Astrocyte (in vitro differentiated cells and primary cell): Measurements from ENCODE around the gene SNAP47. TPM values are rescaled to one million over a fixed set of nuclear protein-coding genes. Genes with fewer than 3 reads are reported as not detected.

ENCODE experiments used
- DNase-seq: peaks from one replicate; pipeline ENCODE4 v3.0.0-alpha.2; 2010; ENCODE audit warnings: low read depth
- FAIRE-seq: peaks from 2 replicates; lab custom pipeline; 2011; peaks lifted over from hg19 to GRCh38; lab: Jason Lieb, UNC
- H2AFZ ChIP-seq: 2 replicates; pipeline ENCODE4 v1.6.0; 2012; ENCODE audit warnings: low read depth, low read length, inconsistent platforms
- H3K27ac ChIP-seq: 2 replicates; pipeline ENCODE4 v1.5.1; 2011; ENCODE audit warnings: low read depth, low read length, inconsistent platforms
- H3K27me3 ChIP-seq: 2 replicates; pipeline ENCODE4 v1.6.0; 2011; ENCODE audit warnings: low read length, inconsistent platforms; ENCODE audit not compliant: insufficient read depth
- H3K36me3 ChIP-seq: 2 replicates; pipeline ENCODE4 v1.5.1; 2011; ENCODE audit warnings: low read length, inconsistent platforms; ENCODE audit not compliant: insufficient read depth
- H3K4me1 ChIP-seq: 2 replicates; pipeline ENCODE4 v1.5.1; 2011; ENCODE audit warnings: low read length, inconsistent platforms; ENCODE audit not compliant: insufficient read depth
- H3K4me2 ChIP-seq: 2 replicates; pipeline ENCODE4 v1.6.0; 2012; ENCODE audit warnings: low read length, inconsistent platforms
- H3K4me3 ChIP-seq: 2 replicates; pipeline ENCODE4 v1.5.1; 2011; ENCODE audit warnings: low read depth, mild to moderate bottlenecking, low read length, inconsistent platforms; ENCODE audit not compliant: insufficient read depth
- H3K79me2 ChIP-seq: 2 replicates; pipeline ENCODE4 v1.6.0; 2012; ENCODE audit warnings: mild to moderate bottlenecking, low read length, inconsistent platforms; ENCODE audit not compliant: insufficient read depth
- H3K9ac ChIP-seq: 2 replicates; pipeline ENCODE4 v1.6.0; 2012; ENCODE audit warnings: mild to moderate bottlenecking, low read length, inconsistent platforms
- H3K9me3 ChIP-seq: 2 replicates; pipeline ENCODE4 v1.5.1; 2012; ENCODE audit warnings: low read depth, mild to moderate bottlenecking, low read length, inconsistent platforms; ENCODE audit not compliant: insufficient read depth
- H4K20me1 ChIP-seq: 2 replicates; pipeline ENCODE4 v1.6.0; 2012; ENCODE audit warnings: low read length, inconsistent platforms; ENCODE audit not compliant: insufficient read depth
- H3K27ac Mint-ChIP-seq: one replicate; pipeline ENCODE4 v1.8.0; 2021; ENCODE audit warnings: mild to moderate bottlenecking, mixed read lengths; ENCODE audit not compliant: unreplicated experiment
- H3K27me3 Mint-ChIP-seq: one replicate; pipeline ENCODE4 v1.8.0; 2021; ENCODE audit warnings: low read depth, mixed read lengths; ENCODE audit not compliant: unreplicated experiment
- H3K36me3 Mint-ChIP-seq: one replicate; pipeline ENCODE4 v1.8.0; 2021; ENCODE audit warnings: low read depth, mixed read lengths; ENCODE audit not compliant: unreplicated experiment
- H3K4me1 Mint-ChIP-seq: one replicate; pipeline ENCODE4 v1.8.0; 2021; ENCODE audit warnings: low read depth, mixed read lengths; ENCODE audit not compliant: unreplicated experiment
- H3K4me3 Mint-ChIP-seq: one replicate; pipeline ENCODE4 v1.8.0; 2021; ENCODE audit warnings: mild to moderate bottlenecking, moderate library complexity, mixed read lengths; ENCODE audit not compliant: unreplicated experiment
- H3K9me3 Mint-ChIP-seq: one replicate; pipeline ENCODE4 v1.8.0; 2021; ENCODE audit warnings: mild to moderate bottlenecking, mixed read lengths; ENCODE audit not compliant: unreplicated experiment
- CTCF ChIP-seq: IDR thresholded peaks from 2 replicates; pipeline ENCODE4 v1.5.1; 2011; ENCODE audit warnings: low read depth, mild to moderate bottlenecking, inconsistent platforms, low read length, moderate library complexity; ENCODE audit not compliant: insufficient read depth
- EZH2 ChIP-seq: IDR thresholded peaks from 2 replicates; pipeline ENCODE4 v1.6.1; 2012; ENCODE audit warnings: mild to moderate bottlenecking, low read length, inconsistent platforms; ENCODE audit not compliant: insufficient read depth
- total RNA-seq: library from RNA; stranded (reverse); gene quantifications from 2 replicates; pipeline ENCODE4 v1.2.1, GENCODE V29; 2021

The SNAP47 gene
- total RNA-seq, 1 donor from 2014 or later, result 31.9 TPM

DNA sequence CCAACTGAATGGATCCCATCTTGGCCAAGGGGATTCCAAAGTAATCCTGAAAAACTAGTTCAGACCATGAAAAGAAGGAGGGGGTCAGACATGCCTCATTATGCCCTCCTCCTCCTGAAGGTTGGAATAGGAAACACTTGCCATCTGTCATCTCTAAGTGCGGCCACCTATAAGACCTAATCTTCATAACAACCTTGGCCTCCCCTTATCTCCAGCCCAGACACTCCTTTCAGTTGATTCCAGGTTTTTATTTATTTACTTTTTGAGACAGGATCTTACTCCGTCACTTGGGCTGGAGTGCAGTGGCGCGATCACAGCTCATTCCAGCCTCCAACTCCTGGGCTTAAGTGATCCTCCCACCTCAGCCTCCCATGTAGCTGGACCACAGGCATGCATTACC, 19.7 kb downstream of the SNAP47 start:
- peaks cover 4% of the 10 kb centered on the region for H3K36me3 ChIP-seq
- no peak overlapping the region for H3K9ac ChIP-seq
- H3K4me1 ChIP-seq, result peaks cover 21% of the 10 kb centered on the region
- no peak overlapping the region for H3K4me2 ChIP-seq
- DNase-seq (no peak), FAIRE-seq (no peak)
- H3K27me3 ChIP-seq, result no peaks in the 10 kb centered on the region
- peaks cover 55% of the 10 kb centered on the region for H3K79me2 ChIP-seq
- no peaks in the 10 kb centered on the region for H3K9me3 ChIP-seq
- Mint-ChIP-seq H3K36me3 (peaks cover 6% of the 10 kb centered on the region), H3K4me1 (peaks cover 23% of the 10 kb centered on the region), H3K27me3 (no peaks in the 10 kb centered on the region), H3K9me3 (no peaks in the 10 kb centered on the region), H3K4me3 (no peak overlapping the region), H3K27ac (no peak overlapping the region)
- TF ChIP-seq CTCF (no peak), EZH2 (no peak)
- H3K27ac ChIP-seq, result no peak overlapping the region
- no peak overlapping the region for H3K4me3 ChIP-seq
- no peak overlapping the region for H2AFZ ChIP-seq
- peaks cover 92% of the 10 kb centered on the region for H4K20me1 ChIP-seq

DNA sequence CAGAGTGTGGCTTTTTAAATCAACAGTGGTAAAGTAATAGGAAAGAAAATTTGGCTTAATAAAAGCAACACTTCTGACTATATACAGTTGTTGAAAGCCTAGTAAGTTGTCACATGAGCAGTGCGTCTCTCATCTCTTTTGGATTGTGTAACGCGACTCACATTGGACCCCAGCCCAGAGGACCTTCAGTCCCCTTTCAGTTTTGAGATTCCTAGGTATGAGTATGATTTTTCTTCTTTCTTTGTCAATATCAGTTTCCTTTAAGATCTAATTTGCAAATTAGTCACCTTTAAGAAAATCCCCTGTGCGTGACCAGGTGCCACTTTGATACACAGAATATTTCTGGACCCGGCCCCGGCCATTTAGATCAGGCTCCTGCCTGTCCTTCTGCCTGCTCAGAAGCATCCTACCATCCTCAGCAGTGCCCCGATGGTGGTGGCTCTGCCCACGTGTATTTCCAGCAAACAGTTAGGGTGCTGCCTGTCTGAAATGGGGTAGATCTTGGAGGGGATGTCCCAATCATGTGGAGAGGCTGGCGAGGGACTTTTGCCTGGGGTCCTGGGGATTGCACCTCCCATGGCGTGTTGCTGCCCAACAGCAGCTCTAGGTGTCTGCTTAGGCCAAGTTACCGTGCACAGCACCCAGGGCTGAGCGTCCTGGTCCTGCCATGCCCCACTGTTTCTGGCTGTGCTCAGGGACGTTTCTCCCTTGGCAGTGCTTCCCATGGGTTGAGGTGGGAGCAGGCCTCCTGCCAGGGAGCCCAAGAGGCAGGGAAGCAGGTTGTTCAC, 21.1 kb downstream of the SNAP47 start:
- H3K4me1 Mint-ChIP-seq, result peaks cover 33% of the 10 kb centered on the region
- Histone ChIP-seq H3K9me3 (no peaks in the 10 kb centered on the region), H3K27ac (no peak overlapping the region), H3K9ac (no peak overlapping the region), H3K27me3 (no peaks in the 10 kb centered on the region), H3K79me2 (peaks cover 56% of the 10 kb centered on the region), H3K4me1 (peaks cover 27% of the 10 kb centered on the region), H3K4me2 (no peak overlapping the region), H3K4me3 (no peak overlapping the region), H2AFZ (no peak overlapping the region), H3K36me3 (peaks cover 9% of the 10 kb centered on the region), H4K20me1 (peaks cover 93% of the 10 kb centered on the region)
- no peaks in the 10 kb centered on the region for H3K9me3 Mint-ChIP-seq
- FAIRE-seq, result no peak
- TF ChIP-seq EZH2, result no peak
- TF ChIP-seq CTCF, result no peak
- no peak overlapping the region for H3K4me3 Mint-ChIP-seq
- no peaks in the 10 kb centered on the region for H3K27me3 Mint-ChIP-seq
- H3K27ac Mint-ChIP-seq, result no peak overlapping the region
- peaks cover 6% of the 10 kb centered on the region for H3K36me3 Mint-ChIP-seq
- no peak for DNase-seq

DNA sequence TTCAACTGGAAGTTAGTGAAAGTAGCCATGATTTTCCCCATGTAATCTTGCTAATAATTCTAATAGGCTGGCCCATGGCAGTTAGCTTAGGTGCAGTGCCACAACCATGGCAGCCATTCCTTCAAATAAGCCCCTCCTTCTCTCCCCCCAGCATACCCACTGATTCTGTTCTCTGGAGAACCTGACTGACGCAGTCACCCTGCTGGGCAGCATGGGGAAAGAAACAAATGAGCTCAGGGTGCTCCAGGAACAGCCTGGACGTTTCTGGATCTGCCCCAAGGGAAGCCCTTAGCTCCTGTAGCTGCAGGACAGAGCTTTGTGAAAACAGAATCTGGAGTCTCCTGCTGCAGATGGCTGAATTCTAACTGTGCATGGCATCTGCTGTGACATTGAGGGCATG, 22.5 kb downstream of the SNAP47 start:
- H3K4me2 ChIP-seq, result peak overlapping the region; percentile 80
- Mint-ChIP-seq H3K27me3 (no peaks in the 10 kb centered on the region), H3K9me3 (no peaks in the 10 kb centered on the region), H3K27ac (no peak overlapping the region), H3K4me3 (no peak overlapping the region), H3K36me3 (peaks cover 6% of the 10 kb centered on the region), H3K4me1 (peaks cover 41% of the 10 kb centered on the region)
- DNase-seq (no peak), FAIRE-seq (no peak)
- H3K9me3 ChIP-seq, result no peaks in the 10 kb centered on the region
- no peak overlapping the region for H3K4me3 ChIP-seq
- H3K27ac ChIP-seq, result no peak overlapping the region
- peaks cover 57% of the 10 kb centered on the region for H3K79me2 ChIP-seq
- no peak overlapping the region for H2AFZ ChIP-seq
- TF ChIP-seq CTCF, result no peak
- TF ChIP-seq EZH2, result no peak
- H4K20me1 ChIP-seq, result peaks cover 96% of the 10 kb centered on the region
- H3K9ac ChIP-seq, result no peak overlapping the region
- peaks cover 36% of the 10 kb centered on the region for H3K4me1 ChIP-seq
- H3K27me3 ChIP-seq, result no peaks in the 10 kb centered on the region
- peaks cover 9% of the 10 kb centered on the region for H3K36me3 ChIP-seq
